HEK293 (cell line): ENCODE measurements around the gene CHRNA7.

Source experiments
- BCL11A ChIP-seq: fragments of 450-650 bp; formaldehyde crosslinking; IDR thresholded peaks from 2 replicates; pipeline ENCODE4 v1.5.1; 2016; ENCODE audit warnings: low read depth, missing biosample characterization, missing genetic modification characterization
- GLI2 ChIP-seq: fragments of 450-650 bp; formaldehyde crosslinking; IDR thresholded peaks from 2 replicates; pipeline ENCODE4; 2017; ENCODE audit warnings: missing biosample characterization, missing genetic modification characterization, low read depth, borderline replicate concordance
- KLF16 ChIP-seq: fragments of 450-650 bp; formaldehyde crosslinking; IDR thresholded peaks from 2 replicates; pipeline ENCODE4 v1.5.1; 2017; ENCODE audit warnings: missing biosample characterization, missing genetic modification characterization
- KLF17 ChIP-seq: fragments of 450-650 bp; formaldehyde crosslinking; IDR thresholded peaks from 2 replicates; pipeline ENCODE4 v1.5.1; 2016; ENCODE audit warnings: missing biosample characterization, missing genetic modification characterization
- KLF8 ChIP-seq: fragments of 450-650 bp; formaldehyde crosslinking; IDR thresholded peaks from 2 replicates; pipeline ENCODE4 v1.5.1; 2016; ENCODE audit warnings: missing biosample characterization, missing genetic modification characterization
- OSR2 ChIP-seq: fragments of 450-650 bp; formaldehyde crosslinking; IDR thresholded peaks from 2 replicates; pipeline ENCODE4 v1.5.1; 2016; ENCODE audit warnings: missing biosample characterization, missing genetic modification characterization
- PRDM1 ChIP-seq: fragments of 450-650 bp; formaldehyde crosslinking; IDR thresholded peaks from 2 replicates; pipeline ENCODE4; 2016; ENCODE audit warnings: missing biosample characterization, missing genetic modification characterization
- PRDM10 ChIP-seq: fragments of 450-650 bp; formaldehyde crosslinking; IDR thresholded peaks from 2 replicates; pipeline ENCODE4 v1.5.1; 2016; ENCODE audit warnings: missing biosample characterization, missing genetic modification characterization
- REST ChIP-seq: fragments of 450-650 bp; formaldehyde crosslinking; IDR thresholded peaks from 2 replicates; pipeline ENCODE4 v1.5.1; 2016; ENCODE audit warnings: missing biosample characterization, missing genetic modification characterization
- SP2 ChIP-seq: fragments of 450-650 bp; formaldehyde crosslinking; IDR thresholded peaks from 2 replicates; pipeline ENCODE4 v1.5.1; 2016; ENCODE audit warnings: missing biosample characterization, missing genetic modification characterization
- TRIM28 ChIP-seq: IDR thresholded peaks from 2 replicates; pipeline ENCODE4 v1.6.1; 2011; ENCODE audit warnings: low read length, control low read depth, borderline replicate concordance
- ZBTB17 ChIP-seq: fragments of 450-650 bp; formaldehyde crosslinking; IDR thresholded peaks from 2 replicates; pipeline ENCODE4 v1.5.1; 2016; ENCODE audit warnings: missing biosample characterization, missing genetic modification characterization
- ZBTB20 ChIP-seq: fragments of 450-650 bp; formaldehyde crosslinking; IDR thresholded peaks from 2 replicates; pipeline ENCODE4 v1.5.1; 2016; ENCODE audit warnings: missing biosample characterization, missing genetic modification characterization
- ZBTB6 ChIP-seq: fragments of 450-650 bp; formaldehyde crosslinking; IDR thresholded peaks from 2 replicates; pipeline ENCODE4 v1.5.1; 2017; ENCODE audit warnings: missing biosample characterization, missing genetic modification characterization
- ZFHX2 ChIP-seq: fragments of 450-650 bp; formaldehyde crosslinking; conservative IDR thresholded peaks from 2 replicates; pipeline ENCODE4 v1.5.1; 2016; ENCODE audit warnings: missing biosample characterization, missing genetic modification characterization
- ZNF155 ChIP-seq: fragments of 450-650 bp; formaldehyde crosslinking; IDR thresholded peaks from 2 replicates; pipeline ENCODE4 v1.5.1; 2016; ENCODE audit warnings: missing biosample characterization, missing genetic modification characterization
- ZNF2 ChIP-seq: fragments of 450-650 bp; formaldehyde crosslinking; IDR thresholded peaks from 2 replicates; pipeline ENCODE4 v1.5.1; 2016; ENCODE audit warnings: missing biosample characterization, missing genetic modification characterization
- ZNF266 ChIP-seq: fragments of 450-650 bp; formaldehyde crosslinking; IDR thresholded peaks from 2 replicates; pipeline ENCODE4 v1.5.1; 2016; ENCODE audit warnings: missing biosample characterization, missing genetic modification characterization, low read depth
- ZNF335 ChIP-seq: fragments of 450-650 bp; formaldehyde crosslinking; conservative IDR thresholded peaks from 2 replicates; pipeline ENCODE4 v1.5.1; 2016; ENCODE audit warnings: missing biosample characterization, missing genetic modification characterization
- ZNF341 ChIP-seq: fragments of 450-650 bp; formaldehyde crosslinking; IDR thresholded peaks from 2 replicates; pipeline ENCODE4; 2016; ENCODE audit warnings: low read depth, missing biosample characterization, missing genetic modification characterization
- ZNF366 ChIP-seq: fragments of 450-650 bp; formaldehyde crosslinking; conservative IDR thresholded peaks from 2 replicates; pipeline ENCODE4 v1.5.1; 2016; ENCODE audit warnings: missing biosample characterization, missing genetic modification characterization
- ZNF398 ChIP-seq: fragments of 450-650 bp; formaldehyde crosslinking; IDR thresholded peaks from 2 replicates; pipeline ENCODE4 v1.5.1; 2017; ENCODE audit warnings: missing biosample characterization, missing genetic modification characterization
- ZNF416 ChIP-seq: fragments of 450-650 bp; formaldehyde crosslinking; IDR thresholded peaks from 2 replicates; pipeline ENCODE4 v1.5.1; 2016; ENCODE audit warnings: missing biosample characterization, missing genetic modification characterization
- ZNF623 ChIP-seq: fragments of 450-650 bp; formaldehyde crosslinking; IDR thresholded peaks from 2 replicates; pipeline ENCODE4 v1.5.1; 2016; ENCODE audit warnings: missing biosample characterization, missing genetic modification characterization
- ZNF626 ChIP-seq: fragments of 450-650 bp; sonication (Bioruptor Pico); formaldehyde crosslinking; IDR thresholded peaks from 2 replicates; pipeline ENCODE4 v1.5.1; 2018; ENCODE audit warnings: missing biosample characterization, missing genetic modification characterization, inconsistent platforms
- ZNF629 ChIP-seq: fragments of 450-650 bp; formaldehyde crosslinking; IDR thresholded peaks from 2 replicates; pipeline ENCODE4 v1.5.1; 2017; ENCODE audit warnings: missing biosample characterization, missing genetic modification characterization
- ZNF704 ChIP-seq: fragments of 450-650 bp; formaldehyde crosslinking; IDR thresholded peaks from 2 replicates; pipeline ENCODE4 v1.5.1; 2016; ENCODE audit warnings: missing biosample characterization, missing genetic modification characterization

Gene CHRNA7

GRCh38 chr15:32029409-32029861 lies 880 bp upstream of the CHRNA7 start (continued):
- TF ChIP-seq KLF17 (tag by site-specific recombination), result no peak
- no peak for TF ChIP-seq REST (tag by site-specific recombination)
- no peak for TF ChIP-seq ZNF2 (tag by site-specific recombination)
- peak; percentile 61; the same call in 1 of the 2 replicates for TF ChIP-seq KLF16 (tag by site-specific recombination)
- no peak for TF ChIP-seq PRDM10 (tag by site-specific recombination)
- TF ChIP-seq ZNF335, result peak; percentile 69
- TF ChIP-seq KLF8 (tag by site-specific recombination), result no peak
- TF ChIP-seq ZFHX2 (tag by site-specific recombination), result no peak
- TF ChIP-seq SP2, result peak; percentile 66
- TF ChIP-seq OSR2 (tag by site-specific recombination), result peak; percentile 39; the same call in 1 of the 2 replicates
- TF ChIP-seq GLI2 (tag by site-specific recombination), result no peak
- peak; percentile 9; the same call in 1 of the 2 replicates for TF ChIP-seq ZNF629 (tag by site-specific recombination)
- no peak for TF ChIP-seq PRDM1 (tag by site-specific recombination)
- no peak for TF ChIP-seq TRIM28
- TF ChIP-seq ZNF704 (tag by site-specific recombination), result no peak
- TF ChIP-seq ZNF155, result no peak
- peak; percentile 54 for TF ChIP-seq ZBTB17
- TF ChIP-seq ZNF266 (tag by site-specific recombination), result no peak
- 0 out of 2 replicates have a peak, but pooled peaks have one; percentile 29 for TF ChIP-seq ZBTB6 (tag by site-specific recombination)
- TF ChIP-seq ZNF366 (tag by site-specific recombination), result peak; percentile 24; the same call in 1 of the 2 replicates
- no peak for TF ChIP-seq ZNF626
- TF ChIP-seq ZNF398, result peak; percentile 56
- TF ChIP-seq ZNF341, result no peak; the same call in 1 of the 2 replicates
- TF ChIP-seq ZNF416, result no peak
- no peak for TF ChIP-seq BCL11A
- TF ChIP-seq ZBTB20 (tag by site-specific recombination), result 0 out of 2 replicates have a peak, but pooled peaks have one; percentile 37
- no peak for TF ChIP-seq ZNF623 (tag by site-specific recombination)
